GM19372 (cell line): Measurements from ENCODE around the gene CNN1.

ENCODE experiments used
- ATAC-seq: cut with Tn5 transposase; IDR thresholded peaks from one replicate; pipeline ENCODE4 v1.9.1; 2021; ENCODE audit warnings: mild to moderate bottlenecking, low read depth, moderate library complexity; ENCODE audit not compliant: unreplicated experiment

The CNN1 gene

DNA sequence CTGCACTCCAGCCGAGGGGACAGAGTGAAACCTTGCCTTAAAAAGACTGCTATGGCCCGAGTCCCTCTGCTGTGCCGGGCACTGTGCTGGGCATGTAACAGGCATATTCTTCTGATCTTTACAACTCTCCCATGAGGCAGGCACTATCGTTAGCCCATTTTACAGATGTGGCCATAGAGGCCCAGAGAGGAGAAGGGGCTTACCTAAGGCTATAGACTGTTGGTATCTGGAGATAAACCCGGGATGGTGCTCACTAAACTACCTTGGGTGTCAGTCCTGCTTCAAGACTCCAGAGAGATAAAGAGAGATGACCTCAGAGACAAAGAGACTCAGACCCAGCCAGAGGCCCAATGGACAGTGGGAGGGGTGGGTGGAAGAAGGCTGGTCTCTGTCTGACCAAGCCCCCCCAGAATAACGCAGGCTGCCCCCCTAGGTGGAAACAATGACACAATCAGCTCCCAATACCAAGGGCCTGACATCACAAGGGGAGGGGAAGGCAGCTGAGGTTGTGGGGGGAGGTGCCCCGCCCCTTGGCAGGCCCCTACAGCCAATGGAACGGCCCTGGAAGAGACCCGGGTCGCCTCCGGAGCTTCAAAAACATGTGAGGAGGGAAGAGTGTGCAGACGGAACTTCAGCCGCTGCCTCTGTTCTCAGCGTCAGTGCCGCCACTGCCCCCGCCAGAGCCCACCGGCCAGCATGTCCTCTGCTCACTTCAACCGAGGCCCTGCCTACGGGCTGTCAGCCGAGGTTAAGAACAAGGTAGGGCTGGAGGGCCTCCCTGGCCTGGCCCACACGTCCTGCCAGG is at the start of gene CNN1:
TSS of gene CNN1 (plus strand) at position 620 of the 805 bp plus-strand sequence. CDS start at position 697, 77 bp downstream.
- no peak for ATAC-seq

DNA sequence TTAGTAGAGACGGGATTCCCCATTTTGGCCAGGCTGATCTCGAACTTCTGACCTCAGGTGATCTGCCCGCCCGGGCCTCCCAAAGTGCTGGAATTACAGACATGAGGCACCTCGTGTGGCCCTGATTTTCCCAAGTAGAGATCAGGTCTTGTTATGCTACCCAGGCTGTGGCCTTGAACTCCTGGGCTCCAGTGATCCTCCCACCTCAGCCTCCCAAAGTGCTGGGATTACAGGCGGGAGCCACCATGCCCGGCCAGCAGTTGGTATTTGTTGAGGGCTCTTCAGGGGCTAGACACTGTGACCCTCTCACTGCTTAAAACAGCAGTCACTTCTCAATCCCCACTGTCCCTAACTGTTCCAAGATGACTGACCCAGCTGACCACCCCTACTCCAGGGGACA is 49.3 kb upstream of the CNN1 start:
- ATAC-seq: no peak

DNA sequence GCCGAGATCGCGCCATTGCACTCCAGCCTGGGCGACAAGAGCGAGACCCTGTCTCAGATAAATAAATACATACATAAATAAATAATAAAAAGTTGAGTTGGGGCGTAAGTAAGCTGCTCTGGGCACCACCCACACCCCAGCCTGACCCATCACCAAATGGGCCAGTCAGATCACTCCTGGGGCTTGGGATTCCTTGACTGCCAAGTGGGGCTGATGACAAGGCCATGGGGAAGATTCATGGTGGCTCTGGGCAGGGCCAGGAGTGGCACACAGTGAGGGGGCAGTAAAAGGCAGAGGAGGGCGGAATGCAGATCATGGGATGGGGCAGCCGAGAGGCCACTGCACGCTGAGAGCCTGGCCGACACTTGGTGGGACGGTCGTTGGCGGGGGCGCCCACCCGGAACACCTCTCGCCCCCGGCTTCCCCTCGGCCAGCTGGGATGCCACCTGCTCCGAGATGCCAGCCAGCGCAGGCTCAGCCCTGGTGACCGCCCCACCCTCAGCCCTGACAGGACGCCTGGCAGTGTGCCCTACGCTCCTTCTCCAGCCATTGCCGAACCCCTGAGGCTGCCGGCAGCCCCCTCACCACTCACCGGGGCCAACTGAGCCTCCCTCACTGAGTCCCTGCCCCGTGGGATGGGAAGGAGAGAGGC is 43.9 kb upstream of the CNN1 start:
- ATAC-seq: no peak

- ATAC-seq: no peak
Measured at GRCh38 chr19:11495481-11495880, 43.2 kb upstream of the CNN1 start.

GRCh38 chr19:11495885-11496284 is 42.8 kb upstream of the CNN1 start:
- no peak for ATAC-seq

GRCh38 chr19:11496391-11497163 is 42.1 kb upstream of the CNN1 start:
- ATAC-seq: no peak

DNA sequence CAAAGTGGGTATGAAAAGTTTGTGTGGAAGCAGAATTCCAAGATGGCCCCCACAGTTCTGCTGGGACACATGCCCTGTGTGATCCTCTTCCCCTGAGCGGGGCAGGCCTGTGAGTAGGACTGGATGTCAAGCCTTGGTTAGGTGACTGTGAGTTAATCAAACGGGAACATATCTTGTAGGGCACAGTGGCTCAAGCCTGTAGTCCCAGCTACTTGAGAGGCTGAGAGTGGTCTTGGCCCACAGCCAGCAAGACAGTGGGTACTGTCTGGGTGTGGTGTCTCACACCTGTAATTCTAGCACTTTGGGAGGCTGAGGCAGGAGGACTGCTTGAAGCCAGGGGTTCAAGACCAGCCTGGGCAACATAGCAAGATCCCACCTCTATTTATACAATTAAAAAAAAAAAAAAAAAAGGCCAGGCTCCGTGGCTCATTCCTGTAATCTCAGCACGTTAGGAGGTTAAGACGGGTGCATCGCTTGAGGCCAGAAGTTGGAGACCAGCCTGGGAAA is 39.4 kb upstream of the CNN1 start:
- ATAC-seq: no peak

GRCh38 chr19:11499890-11500420 is 38.7 kb upstream of the CNN1 start:
- no peak for ATAC-seq

GRCh38 chr19:11504502-11505031 is 34.1 kb upstream of the CNN1 start:
- ATAC-seq: no peak

DNA sequence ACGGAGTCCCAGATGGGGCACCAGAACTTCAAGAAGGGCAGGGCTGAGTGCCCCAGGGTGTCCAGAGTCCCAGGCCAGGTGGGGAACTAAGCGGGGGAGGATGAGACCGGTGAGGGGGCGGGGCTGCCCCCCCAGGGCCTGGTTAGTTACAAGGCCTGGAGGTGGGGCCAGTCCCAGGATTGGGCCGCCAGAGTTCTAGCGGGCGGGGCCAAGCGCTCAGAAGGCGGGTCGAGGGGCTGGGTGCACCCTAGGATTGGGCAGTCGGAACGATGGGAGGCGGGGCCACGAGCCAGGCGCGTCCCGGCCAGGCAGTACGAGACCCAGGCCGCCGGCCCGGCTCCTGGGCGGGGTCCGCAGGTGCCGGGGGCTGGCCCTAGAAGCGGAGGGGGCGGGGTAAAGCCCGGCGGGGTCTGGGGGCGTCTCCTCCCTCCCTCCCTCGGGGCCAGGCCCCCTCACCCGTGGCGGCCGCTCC is 33.6 kb upstream of the CNN1 start:
- ATAC-seq: peak; percentile 86

GRCh38 chr19:11505504-11506100 is 33.0 kb upstream of the CNN1 start, which contains the start of gene ZNF653:
Gene ZNF653, minus strand, starts transcription at chr19:11505839. Its CDS starts 53 bp downstream, at chr19:11505786.
- peak; percentile 60 for ATAC-seq

DNA sequence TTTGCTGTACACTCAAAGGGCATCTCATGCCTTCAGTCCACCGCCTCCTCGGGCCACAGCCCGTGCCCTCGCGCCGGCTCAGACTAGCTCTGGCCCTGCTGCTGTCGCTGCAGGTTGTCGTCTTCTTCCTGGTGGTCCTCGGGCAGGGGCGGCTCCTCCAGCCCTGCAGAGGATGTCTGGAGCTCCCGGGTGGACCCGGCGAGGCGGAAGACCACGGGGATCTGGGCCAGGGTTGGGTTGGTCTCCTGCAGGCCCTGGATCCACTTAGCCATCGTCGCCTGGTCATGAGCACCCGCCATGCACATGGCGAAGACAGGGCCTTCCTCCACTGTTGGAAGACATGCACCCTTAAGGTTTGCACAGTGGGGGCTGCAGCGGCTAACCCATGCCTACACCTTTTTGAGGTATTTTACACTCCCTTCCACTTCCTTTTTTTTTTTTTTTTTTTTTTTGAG is 32.5 kb upstream of the CNN1 start:
- peak; percentile 16 for ATAC-seq

DNA sequence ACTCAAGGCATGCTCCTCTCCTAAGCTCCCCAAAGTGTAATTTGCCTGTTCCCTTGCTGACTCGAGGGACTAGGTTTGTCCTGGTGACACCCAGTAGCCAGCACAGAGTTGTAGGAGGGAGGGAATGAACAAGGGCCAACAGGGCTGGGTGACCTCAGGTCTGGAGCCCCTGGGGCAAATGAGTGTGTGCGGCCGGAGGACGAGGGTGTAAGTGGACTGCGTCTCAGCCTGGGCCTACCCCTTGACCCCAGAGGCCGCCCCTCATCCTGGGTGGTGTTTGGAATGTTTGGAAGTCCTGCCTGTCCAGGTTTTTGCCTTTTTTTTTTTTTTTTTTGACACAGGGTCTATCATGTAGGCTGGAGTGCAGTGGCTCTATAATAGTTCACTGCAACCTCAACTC is 31.7 kb upstream of the CNN1 start:
- ATAC-seq: no peak

- ATAC-seq: no peak
Measured at GRCh38 chr19:11507370-11508078, 31.1 kb upstream of the CNN1 start.

DNA sequence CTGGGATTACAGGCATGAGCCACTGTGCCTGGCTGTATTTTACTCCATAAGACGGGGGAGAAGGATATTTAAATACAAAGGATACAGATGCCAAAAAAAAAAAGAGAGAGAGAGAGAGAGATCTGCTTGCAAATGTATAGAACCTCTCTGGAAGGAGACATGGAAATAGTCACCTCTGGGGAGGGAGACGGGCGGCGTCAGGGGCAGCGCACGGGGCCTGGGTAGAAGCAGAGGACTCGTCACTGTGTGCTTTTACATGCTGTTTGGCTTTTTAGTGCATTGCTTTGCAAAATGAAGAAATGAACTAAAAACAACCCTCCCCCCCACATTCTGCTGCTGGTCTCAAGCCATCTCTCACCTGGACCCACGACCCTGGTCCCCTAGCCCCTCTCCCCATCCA is 28.2 kb upstream of the CNN1 start:
- no peak for ATAC-seq

- ATAC-seq: no peak
Measured at GRCh38 chr19:11513946-11514345, 24.7 kb upstream of the CNN1 start.

- ATAC-seq: no peak
Measured at GRCh38 chr19:11519138-11519537, 19.5 kb upstream of the CNN1 start.

DNA sequence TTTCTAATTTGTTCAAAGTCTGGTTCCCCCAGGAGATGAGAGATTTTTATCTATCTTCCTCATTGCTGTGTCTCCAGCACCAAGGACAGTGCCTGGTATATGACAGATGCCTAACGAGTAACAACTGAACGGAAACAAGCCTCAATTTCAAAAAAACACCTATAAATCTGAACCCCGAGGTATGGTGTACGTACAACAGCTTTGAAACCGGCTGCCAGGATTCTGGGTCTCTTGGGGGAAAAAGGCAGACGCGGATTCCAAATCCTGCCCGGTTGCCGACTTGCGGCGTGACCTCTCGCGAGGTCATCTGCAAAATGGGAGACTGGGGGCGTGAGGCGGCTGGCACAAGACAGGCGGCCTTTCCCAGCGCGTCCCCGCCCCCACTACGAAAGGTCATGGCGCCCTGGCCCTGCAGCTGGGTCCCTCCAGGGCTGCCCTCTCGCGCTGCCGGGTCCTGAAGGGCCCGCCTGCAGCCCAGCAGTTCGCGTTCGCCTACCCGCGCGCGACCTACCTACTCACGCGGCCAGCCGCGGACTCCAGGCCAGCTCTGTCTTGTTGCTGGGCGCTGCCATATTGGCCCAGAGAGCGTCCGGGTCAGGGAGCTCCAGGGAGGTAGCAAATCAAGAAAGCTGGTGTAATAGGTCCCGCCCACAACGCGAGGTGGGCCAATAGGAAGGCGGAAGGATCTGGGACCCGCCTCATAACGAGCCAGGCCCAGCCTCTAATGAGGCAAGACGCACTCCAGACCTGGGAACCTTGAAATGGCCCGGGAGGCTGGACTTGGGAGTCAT is 9.9 kb upstream of the CNN1 start, which contains the start of gene ECSIT:
TSS of gene ECSIT (minus strand) at position 584 of the 791 bp plus-strand sequence. CDS start 9,964 bp downstream, outside the sequence.
- ATAC-seq: peak; percentile 91
